Right lobe of liver (tissue), 4 donors: ENCODE data around the gene FASTKD2.

Source experiments
- CTCF ChIP-seq, 4 donors: fragments of 200-600 bp in 3 of 4; fragments of 450-650 bp in 1 of 4; IDR thresholded peaks; one replicate each; pipeline versions ENCODE4 v1.5.1 to v1.8.0; 2016 to 2022; ENCODE audit warnings: antibody characterized with exemption in 4 of 4, mild to moderate bottlenecking in 2 of 4
- POLR2A ChIP-seq: fragments of 450-650 bp; IDR thresholded peaks from one replicate; pipeline ENCODE4 v1.6.1; 2017; ENCODE audit warnings: antibody characterized with exemption, mild to moderate bottlenecking
- donor health status: DM: no; HTN: no; CAD: no.
- donor health status: DM: no; HTN: no; CAD: no.
- donor health status: DM: no; HTN: yes; CAD: no.

- no peak for TF ChIP-seq CTCF (IDR thresholded peaks at IDR 0.05)
- no peak for TF ChIP-seq POLR2A
Observed at GRCh38 chr2:206799083-206799482, 33.7 kb downstream of the FASTKD2 start.
